Right lobe of liver (tissue), 6 donors: ENCODE results near the gene UBXN1. TPM values are rescaled to one million over a fixed set of nuclear protein-coding genes. Genes with fewer than 3 reads are reported as not detected.
A peak's percentile ranks its signal among the peaks of the same experiment; 100 is the strongest.
"Not testable (repeated sequence)": the region's sequence is repeated elsewhere in the genome, so short reads cannot be mapped to it uniquely, and the experiment has no call there.

Experiments used
- ATAC-seq, 4 donors: fragments of 200-7000 bp; cut with Tn5 transposase; one replicate each; pipeline ENCODE4 v1.9.1; 2020; ENCODE audit warnings: mild to moderate bottlenecking in 4 of 4, moderate library complexity in 4 of 4
- DNase-seq, 3 donors: peaks; one replicate each; pipeline ENCODE4 v3.0.0-alpha.2; 2020
- H3K27ac ChIP-seq, 3 donors: fragments of 200-600 bp; one replicate each; pipeline ENCODE4 v1.8.0; 2022
- H3K27me3 ChIP-seq, 2 donors: fragments of 200-600 bp; one replicate each; pipeline ENCODE4 v1.8.0; 2022
- H3K36me3 ChIP-seq, 4 donors: fragments of 200-600 bp; sonication (generic) in 1 of 4; one replicate each; pipeline versions ENCODE4 v1.5.1 to v1.8.0; 2017 to 2022; ENCODE audit warnings: control low read depth in 1 of 4
- H3K4me1 ChIP-seq, 4 donors: fragments of 200-600 bp; sonication (generic) in 1 of 4; one replicate each; pipeline versions ENCODE4 v1.5.1 to v1.8.0; 2017 to 2022; ENCODE audit warnings: control low read depth in 1 of 4
- H3K4me3 ChIP-seq, 3 donors: fragments of 200-600 bp; one replicate each; pipeline ENCODE4 v1.8.0; 2022
- H3K9me3 ChIP-seq, 4 donors: fragments of 200-600 bp; sonication (generic) in 1 of 4; one replicate each; pipeline versions ENCODE4 v1.5.1 to v1.8.0; 2017 to 2022; ENCODE audit warnings: control low read depth in 1 of 4
- CTCF ChIP-seq, 4 donors: fragments of 200-600 bp in 3 of 4; fragments of 450-650 bp in 1 of 4; IDR thresholded peaks; one replicate each; pipeline versions ENCODE4 v1.5.1 to v1.8.0; 2016 to 2022; ENCODE audit warnings: antibody characterized with exemption in 4 of 4, mild to moderate bottlenecking in 2 of 4
- POLR2A ChIP-seq: fragments of 450-650 bp; IDR thresholded peaks from one replicate; pipeline ENCODE4 v1.6.1; 2017; ENCODE audit warnings: antibody characterized with exemption, mild to moderate bottlenecking
- WGBS: methylation state at CpG from one replicate; pipeline ENCODE4 v1.1.6; 2018; ENCODE audit warnings: low coverage, low lambda C conversion rate; ENCODE audit not compliant: insufficient coverage; ENCODE audit errors: missing lambda C conversion rate; 5-methylcytosine and 5-hydroxymethylcytosine counted together
- intact Hi-C, 2 donors: fragments of 100-400 bp; cut with DNase I; formaldehyde crosslinking; loops; one replicate each; pipeline versions ENCODE4 v1.11.2 to v1.14.1; 2022
- total RNA-seq, 6 experiments: library from RNA; depleted of rRNA in 2 of 6; stranded (reverse); fragments of >200 nt in 2 of 6; fragmentation: NEBNext Ultra II Directional in 3 of 6; extraction: Animal tissue kit (Norgen Biotek cat#: 25700) in 3 of 6; gene quantifications; one replicate each; pipeline versions ENCODE4 v1.1.0 to v1.2.4, GENCODE V29; 2016 to 2023
- donor health status: DM: no; HTN: yes; CAD: no.
- donor health status: DM: no; HTN: no; CAD: no.
- donor health status: DM: no; HTN: no; CAD: no.
- donor health status: DM: no; HTN: yes; CAD: no.
- donor health status: DM: no; HTN: yes; CAD: no.

The UBXN1 gene
- total RNA-seq, 6 experiments from 2014 or later: 24.7 to 41.9 (median 28.0) TPM

- intact Hi-C loops: no loop called here
- peak within 1 kb of the TSS in 2 of 3 donors; percentile 68 to 96 for H3K27ac ChIP-seq
- H3K27me3 ChIP-seq: no peaks in the 10 kb centered on the region
- WGBS: 100% methylated on average over 2 of the region's 10 CpGs
- H3K4me1 ChIP-seq: peaks cover 0 to 40% (median 19%) of the 10 kb centered on the region in 4 donors
- ATAC-seq (no peak), DNase-seq (peak in 1 of 3 donors; percentile 62)
- peaks cover 0 to 22% (median 3%) of the 10 kb centered on the region in 4 donors for H3K36me3 ChIP-seq
- TF ChIP-seq CTCF (IDR thresholded peaks at IDR 0.05) (no peak), POLR2A (no peak)
- H3K9me3 ChIP-seq: no peaks in the 10 kb centered on the region
- H3K4me3 ChIP-seq: peak within 1 kb of the TSS; percentile 59 to 70 (median 69)
Observed at GRCh38 chr11:62707277-62707861, 28.5 kb upstream of the UBXN1 start, which contains the start of the genes BSCL2 and GNG3. BSCL2 (minus strand) TSS chr11:62707424; CDS start chr11:62707195, 229 bp downstream. GNG3 (plus strand) TSS chr11:62707676; CDS start chr11:62708296, 620 bp downstream.

GRCh38 chr11:62706850-62707247, 28.0 kb upstream of the UBXN1 start:
- no peak for ATAC-seq

GRCh38 chr11:62705880-62706849, 27.3 kb upstream of the UBXN1 start:
- ATAC-seq (peak; percentile 84 to 91 (median 86)), DNase-seq (peak; percentile 97)
- Histone ChIP-seq H3K9me3 (no peaks in the 10 kb centered on the region), H3K27ac (peak overlapping the region in 2 of 3 donors; percentile 63 to 68), H3K4me3 (peak overlapping the region; percentile 59 to 70 (median 69)), H3K27me3 (no peaks in the 10 kb centered on the region), H3K36me3 (peaks cover 0 to 17% (median 3%) of the 10 kb centered on the region in 4 donors), H3K4me1 (peaks cover 0 to 30% (median 14%) of the 10 kb centered on the region in 4 donors)
- 6% methylated on average over 36 of the region's 73 CpGs for WGBS
- intact Hi-C loops: no loop called here
- TF ChIP-seq CTCF (IDR thresholded peaks at IDR 0.05): no peak
- peak; percentile 41 for TF ChIP-seq POLR2A

More at GRCh38 chr11:62706850-62707247, 28.0 kb upstream of the UBXN1 start:
- WGBS: 67% methylated on average over 5 of the region's 8 CpGs
- Histone ChIP-seq H3K4me1 (peaks cover 0 to 35% (median 16%) of the 10 kb centered on the region in 4 donors), H3K9me3 (no peaks in the 10 kb centered on the region), H3K27me3 (no peaks in the 10 kb centered on the region), H3K4me3 (peak overlapping the region in 2 of 3 donors; percentile 59 to 70), H3K36me3 (peaks cover 0 to 17% (median 3%) of the 10 kb centered on the region in 4 donors), H3K27ac (peak overlapping the region in 2 of 3 donors; percentile 63 to 68)
- intact Hi-C loops: no loop called here
- TF ChIP-seq POLR2A (no peak), CTCF (IDR thresholded peaks at IDR 0.05) (no peak)
- DNase-seq: no peak

- ATAC-seq: no peak
- Histone ChIP-seq H3K4me1 (peaks cover 0 to 24% (median 13%) of the 10 kb centered on the region in 4 donors), H3K36me3 (peaks cover 0 to 13% (median 0%) of the 10 kb centered on the region in 4 donors), H3K9me3 (no peaks in the 10 kb centered on the region), H3K27ac (peak overlapping the region in 1 of 3 donors; percentile 10), H3K27me3 (no peaks in the 10 kb centered on the region), H3K4me3 (peak overlapping the region; percentile 59 to 70 (median 69))
- no peak for TF ChIP-seq POLR2A
- 38% methylated on average over 4 of the region's 7 CpGs for WGBS
- peak in 1 of 3 donors; percentile 28 for DNase-seq
- intact Hi-C loops: no loop called here
Observed at GRCh38 chr11:62705413-62705812, 26.5 kb upstream of the UBXN1 start.

GRCh38 chr11:62703921-62704320, 25.0 kb upstream of the UBXN1 start:
- H3K27me3 ChIP-seq, ATAC-seq, H3K9me3 ChIP-seq, intact Hi-C loops, DNase-seq, H3K27ac ChIP-seq, H3K4me3 ChIP-seq: not testable (repeated sequence)
- WGBS: 63% methylated on average over 3 of the region's 4 CpGs
- H3K4me1 ChIP-seq: peaks cover 0 to 20% (median 10%) of the 10 kb centered on the region in 4 donors
- H3K36me3 ChIP-seq: peaks cover 0 to 11% (median 0%) of the 10 kb centered on the region in 4 donors
